ENCODE data around the gene TSSK3. TPM values are rescaled to one million over a fixed set of nuclear protein-coding genes. Genes with fewer than 3 reads are reported as not detected.
A peak's percentile ranks its signal among the peaks of the same experiment; 100 is the strongest.
"Not testable (repeated sequence)": the region's sequence is repeated elsewhere in the genome, so short reads cannot be mapped to it uniquely, and the experiment has no call there.

TSSK3 gene
- total and polyA plus RNA-seq, 7 experiments from 2014 or later = 0.50 to 7.2 (median 2.7) TPM

- H3K36me3 Mint-ChIP-seq = peaks cover 0 to 7% (median 3%) of the 10 kb centered on the region in 5 donors
- ChIA-PET POLR2A (interaction anchor here (0.6 to 3.6 kb wide), 30 partner anchors 8 to 1618 kb away, joined by 3 to 34 read pairs (median 5); partner anchors contain the start of genes HDAC1, IQCC, KPNA6 and LCK), CTCF (interaction anchor here (0.5 to 2.0 kb wide), 5 partner anchors 9 to 478 kb away, joined by 3 to 4 read pairs (median 3); partner anchors contain the start of gene TXLNA)
- peaks cover 0 to 5% (median 0%) of the 10 kb centered on the region in 11 donors for H3K9me3 Mint-ChIP-seq
- intact Hi-C loops (cut with micrococcal nuclease) = loop anchor here (1.0 to 10.0 kb wide), 24 partner anchors 42 to 1328 kb away; partner anchors contain the start of genes CCDC28B (in 2 of the 2), EIF3I (in 2 of the 2), HDAC1 (in 2 of the 2) and KHDRBS1 (in 2 of the 2)
- Histone ChIP-seq H3K4me3 (ENCODE audit: low read length) (peak overlapping the region; percentile 90), H3K4me1 (ENCODE audit: control insufficient read depth in 2 of 2, insufficient read depth in 2 of 2, low read length in 2 of 2) (peaks cover 15 to 30% of the 10 kb centered on the region in 2 donors), H3K27ac (ENCODE audit: low read depth, low read length) (peak overlapping the region; percentile 95), H3K27me3 (ENCODE audit: control insufficient read depth in 2 of 2, insufficient read depth in 2 of 2, low read length in 2 of 2) (no peaks in the 10 kb centered on the region), H3K36me3 (ENCODE audit: control insufficient read depth in 2 of 3, insufficient read depth in 3 of 3, low read length in 3 of 3) (peaks cover 0 to 25% (median 13%) of the 10 kb centered on the region in 3 experiments), H3K9me3 (ENCODE audit: control insufficient read depth in 2 of 3, low read length in 3 of 3) (no peaks in the 10 kb centered on the region)
- H3K27ac Mint-ChIP-seq = peak overlapping the region; percentile 94 to 100 (median 98)
- ATAC-seq (peak; percentile 22), DNase-seq (no peak)
- H3K4me1 Mint-ChIP-seq = peaks cover 4 to 40% (median 23%) of the 10 kb centered on the region in 7 donors
- H3K27me3 Mint-ChIP-seq = peaks cover 0 to 18% (median 0%) of the 10 kb centered on the region in 5 donors
- H3K4me3 Mint-ChIP-seq = peak overlapping the region in 9 of 10 donors; percentile 92 to 100 (median 99)
These were observed 31.4 kb downstream of the TSSK3 start for GRCh38 chr1:32393832-32394140.

GRCh38 chr1:32394141-32394889, 32.0 kb downstream of the TSSK3 start, which contains the start of gene BSDC1:
TSS of gene BSDC1 (minus strand) at chr1:32394441. CDS start at chr1:32394414, 27 bp downstream.
- CTCF ChIA-PET = interaction anchor here (0.5 to 2.0 kb wide), 9 partner anchors 9 to 479 kb away, joined by 3 to 7 read pairs (median 3); partner anchors contain the start of genes MARCKSL1 and TXLNA

GRCh38 chr1:32394890-32395432, 32.6 kb downstream of the TSSK3 start:
- Mint-ChIP-seq H3K4me3 (peak overlapping the region in 9 of 10 donors; percentile 92 to 100 (median 99)), H3K27me3 (peaks cover 0 to 19% (median 0%) of the 10 kb centered on the region in 5 donors), H3K36me3 (peaks cover 0 to 7% (median 3%) of the 10 kb centered on the region in 5 donors), H3K4me1 (peaks cover 4 to 40% (median 23%) of the 10 kb centered on the region in 7 donors), H3K9me3 (peaks cover 0 to 5% (median 0%) of the 10 kb centered on the region in 11 donors), H3K27ac (peak overlapping the region; percentile 94 to 100 (median 98))
- POLR2A ChIA-PET = interaction anchor here (0.5 to 3.6 kb wide), 42 partner anchors 7 to 1619 kb away, joined by 3 to 34 read pairs (median 5); partner anchors contain the start of genes HDAC1, IQCC, KHDRBS1 and KPNA6
- Histone ChIP-seq H3K4me3 (ENCODE audit: low read length) (peak overlapping the region; percentile 90), H3K4me1 (ENCODE audit: control insufficient read depth in 2 of 2, insufficient read depth in 2 of 2, low read length in 2 of 2) (peaks cover 15 to 26% of the 10 kb centered on the region in 2 donors), H3K27me3 (ENCODE audit: control insufficient read depth in 2 of 2, insufficient read depth in 2 of 2, low read length in 2 of 2) (no peaks in the 10 kb centered on the region), H3K27ac (ENCODE audit: low read depth, low read length) (peak overlapping the region; percentile 95), H3K9me3 (ENCODE audit: control insufficient read depth in 2 of 3, low read length in 3 of 3) (no peaks in the 10 kb centered on the region), H3K36me3 (ENCODE audit: control insufficient read depth in 2 of 3, insufficient read depth in 3 of 3, low read length in 3 of 3) (peaks cover 0 to 17% (median 6%) of the 10 kb centered on the region in 3 experiments)
- CTCF ChIA-PET = interaction anchor here (0.6 to 2.0 kb wide), 6 partner anchors 10 to 215 kb away, joined by 3 to 7 read pairs (median 4); partner anchors contain the start of genes MARCKSL1 and TXLNA
- intact Hi-C loops (cut with micrococcal nuclease) = loop anchor here (1.0 to 10.0 kb wide), 24 partner anchors 44 to 1330 kb away; partner anchors contain the start of genes CCDC28B (in 2 of the 2), EIF3I (in 2 of the 2), HDAC1 (in 2 of the 2) and KHDRBS1 (in 2 of the 2)
- ATAC-seq (no peak), DNase-seq (no peak)

More at GRCh38 chr1:32394141-32394889, 32.0 kb downstream of the TSSK3 start, which contains the start of gene BSDC1:
- peaks cover 15 to 30% of the 10 kb centered on the region in 2 donors for H3K4me1 ChIP-seq (ENCODE audit: control insufficient read depth in 2 of 2, insufficient read depth in 2 of 2, low read length in 2 of 2)
- peaks cover 0 to 22% (median 12%) of the 10 kb centered on the region in 3 experiments for H3K36me3 ChIP-seq (ENCODE audit: control insufficient read depth in 2 of 3, insufficient read depth in 3 of 3, low read length in 3 of 3)
- H3K4me3 Mint-ChIP-seq = peak within 1 kb of the TSS in 9 of 10 donors; percentile 92 to 100 (median 99)
- H3K27ac ChIP-seq (ENCODE audit: low read depth, low read length) = peak within 1 kb of the TSS; percentile 95
- DNase-seq (peak; percentile 94 to 99 (median 98)), ATAC-seq (peak; percentile 99)
- peak within 1 kb of the TSS; percentile 94 to 100 (median 98) for H3K27ac Mint-ChIP-seq
- peaks cover 0 to 7% (median 3%) of the 10 kb centered on the region in 5 donors for H3K36me3 Mint-ChIP-seq
- H3K27me3 Mint-ChIP-seq = peaks cover 0 to 19% (median 0%) of the 10 kb centered on the region in 5 donors
- intact Hi-C loops (cut with micrococcal nuclease) = loop anchor here (1.0 to 10.0 kb wide), 24 partner anchors 43 to 1329 kb away; partner anchors contain the start of genes CCDC28B (in 2 of the 2), EIF3I (in 2 of the 2), HDAC1 (in 2 of the 2) and KHDRBS1 (in 2 of the 2)
- peaks cover 0 to 5% (median 0%) of the 10 kb centered on the region in 11 donors for H3K9me3 Mint-ChIP-seq
- peak within 1 kb of the TSS; percentile 90 for H3K4me3 ChIP-seq (ENCODE audit: low read length)
- peaks cover 4 to 40% (median 23%) of the 10 kb centered on the region in 7 donors for H3K4me1 Mint-ChIP-seq
- POLR2A ChIA-PET = interaction anchor here (0.5 to 3.6 kb wide), 46 partner anchors 8 to 1619 kb away, joined by 3 to 34 read pairs (median 5); partner anchors contain the start of genes HDAC1, IQCC, KHDRBS1 and KPNA6
- no peaks in the 10 kb centered on the region for H3K9me3 ChIP-seq (ENCODE audit: control insufficient read depth in 2 of 3, low read length in 3 of 3)
- H3K27me3 ChIP-seq (ENCODE audit: control insufficient read depth in 2 of 2, insufficient read depth in 2 of 2, low read length in 2 of 2) = no peaks in the 10 kb centered on the region

GRCh38 chr1:32396524-32396923, 34.2 kb downstream of the TSSK3 start:
- H3K4me3 ChIP-seq (ENCODE audit: low read length); DNase-seq; H3K4me3 Mint-ChIP-seq; H3K27ac ChIP-seq (ENCODE audit: low read depth, low read length); POLR2A ChIA-PET; H3K27me3 ChIP-seq (ENCODE audit: control insufficient read depth in 2 of 2, insufficient read depth in 2 of 2, low read length in 2 of 2); H3K9me3 ChIP-seq (ENCODE audit: control insufficient read depth in 2 of 3, low read length in 3 of 3); H3K36me3 Mint-ChIP-seq; H3K36me3 ChIP-seq (ENCODE audit: control insufficient read depth in 2 of 3, insufficient read depth in 3 of 3, low read length in 3 of 3); H3K9me3 Mint-ChIP-seq; ATAC-seq; CTCF ChIA-PET: not testable (repeated sequence)
- intact Hi-C loops (cut with micrococcal nuclease) = loop anchor here (10.0 kb wide), 2 partner anchors 382 to 632 kb away; partner anchors contain the start of genes ADGRB2 (in 1 of the 2) and KHDRBS1 (in 1 of the 2)
- Mint-ChIP-seq H3K27ac (peak overlapping the region in 1 of 9 donors; percentile 47), H3K27me3 (peaks cover 0 to 21% (median 0%) of the 10 kb centered on the region in 5 donors), H3K4me1 (peaks cover 4 to 40% (median 25%) of the 10 kb centered on the region in 7 donors)
- peaks cover 15 to 25% of the 10 kb centered on the region in 2 donors for H3K4me1 ChIP-seq (ENCODE audit: control insufficient read depth in 2 of 2, insufficient read depth in 2 of 2, low read length in 2 of 2)

- peaks cover 0 to 5% (median 0%) of the 10 kb centered on the region in 3 experiments for H3K36me3 ChIP-seq (ENCODE audit: control insufficient read depth in 2 of 3, insufficient read depth in 3 of 3, low read length in 3 of 3)
- intact Hi-C loops (cut with micrococcal nuclease) = loop anchor here (10.0 kb wide), 2 partner anchors 384 to 634 kb away; partner anchors contain the start of genes ADGRB2 (in 1 of the 2) and KHDRBS1 (in 1 of the 2)
- peaks cover 4 to 26% (median 16%) of the 10 kb centered on the region in 7 donors for H3K4me1 Mint-ChIP-seq
- no peaks in the 10 kb centered on the region for H3K9me3 ChIP-seq (ENCODE audit: control insufficient read depth in 2 of 3, low read length in 3 of 3)
- H3K27ac Mint-ChIP-seq = no peak overlapping the region
- H3K36me3 Mint-ChIP-seq = peaks cover 0 to 3% (median 3%) of the 10 kb centered on the region in 5 donors
- peaks cover 0 to 21% (median 0%) of the 10 kb centered on the region in 5 donors for H3K27me3 Mint-ChIP-seq
- DNase-seq (no peak), ATAC-seq (no peak)
- no peak overlapping the region for H3K4me3 Mint-ChIP-seq
- H3K4me3 ChIP-seq (ENCODE audit: low read length) = no peak overlapping the region
- H3K27me3 ChIP-seq (ENCODE audit: control insufficient read depth in 2 of 2, insufficient read depth in 2 of 2, low read length in 2 of 2) = no peaks in the 10 kb centered on the region
- CTCF ChIA-PET = no interaction called here
- POLR2A ChIA-PET = no interaction called here
- peaks cover 4 to 9% of the 10 kb centered on the region in 2 donors for H3K4me1 ChIP-seq (ENCODE audit: control insufficient read depth in 2 of 2, insufficient read depth in 2 of 2, low read length in 2 of 2)
- H3K27ac ChIP-seq (ENCODE audit: low read depth, low read length) = no peak overlapping the region
- peaks cover 0 to 5% (median 0%) of the 10 kb centered on the region in 11 donors for H3K9me3 Mint-ChIP-seq
These were observed 36.1 kb downstream of the TSSK3 start for GRCh38 chr1:32398401-32398800.

Data from naive thymus-derived CD4-positive, alpha-beta T cell (primary cell).